SK-N-MC (cell line): ENCODE results near the gene FCHSD2.

Experiments used
- EZH2 ChIP-seq: fragments of 200-600 bp; sonication (generic); IDR thresholded peaks from one replicate; pipeline ENCODE4 v1.6.1; 2017; ENCODE audit warnings: antibody characterized with exemption
- FOXP2 ChIP-seq: optimal IDR thresholded peaks from 2 replicates; pipeline ENCODE3; 2011; ENCODE audit warnings: mild to moderate bottlenecking, moderate library complexity; ENCODE audit not compliant: insufficient read depth; ENCODE audit errors: extremely low read length, control extremely low read depth
- POLR2AphosphoS5 ChIP-seq: IDR thresholded peaks from 2 replicates; pipeline ENCODE4 v1.6.1; 2012; ENCODE audit warnings: mild to moderate bottlenecking, low read depth, low read length, borderline replicate concordance

GRCh38 chr11:72789493-72790131 lies 352.5 kb downstream of the FCHSD2 start:
- TF ChIP-seq POLR2AphosphoS5, result no peak
- no peak for TF ChIP-seq EZH2
- no peak for TF ChIP-seq FOXP2
